ENCODE results near the gene ACSM3.

Gene ACSM3

DNA sequence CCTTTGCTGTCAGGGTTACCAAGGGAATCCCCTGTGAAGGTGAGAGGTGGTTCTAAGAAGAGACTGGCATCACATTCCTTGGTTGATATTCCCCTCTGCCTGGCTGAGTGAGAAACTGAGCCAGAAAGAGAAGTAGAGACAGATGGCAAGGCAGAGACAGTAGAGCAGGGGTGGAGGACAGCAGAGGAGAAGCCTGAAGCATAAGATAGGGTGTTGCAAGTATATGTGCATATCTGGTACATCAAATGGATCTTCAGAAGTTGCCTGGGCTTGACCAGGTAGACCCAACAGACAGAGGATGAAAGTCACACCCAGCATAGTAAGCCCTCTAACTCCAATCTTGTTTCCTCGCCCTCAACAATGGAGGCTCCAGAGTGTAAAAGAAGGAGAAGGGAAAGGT, 14.3 kb upstream of the ACSM3 start:
- Histone ChIP-seq H3K79me2 (ENCODE audit: control insufficient read depth, insufficient read depth, low read length, poor library complexity) (no peaks in the 10 kb centered on the region), H2BK5ac (ENCODE audit: low read depth, low read length, poor library complexity) (no peak overlapping the region), H4K12ac (ENCODE audit: low read depth, low read length) (no peak overlapping the region), H3K79me1 (ENCODE audit: low read length) (no peaks in the 10 kb centered on the region), H3K23ac (ENCODE audit: low read length) (no peak overlapping the region), H3K36me3 (ENCODE audit: control insufficient read depth in 1 of 2, insufficient read depth in 2 of 2, low read length in 2 of 2) (peaks cover 0 to 1% of the 10 kb centered on the region in 2 experiments), H3K18ac (ENCODE audit: low read length) (no peak overlapping the region), H2AK5ac (ENCODE audit: low read length) (no peak overlapping the region), H2BK120ac (ENCODE audit: insufficient read depth, low read length, poor library complexity) (no peak overlapping the region), H3K27me3 (ENCODE audit: insufficient read depth, low read length) (no peaks in the 10 kb centered on the region), H3K27ac (ENCODE audit: low read depth, low read length) (no peak overlapping the region), H3K9me3 (ENCODE audit: insufficient read depth, low read depth, low read length) (peaks cover 5% of the 10 kb centered on the region), H4K91ac (ENCODE audit: low read depth, low read length) (no peak overlapping the region), H2BK12ac (ENCODE audit: low read length) (no peak overlapping the region), H4K8ac (ENCODE audit: low read depth, low read length) (no peak overlapping the region), H3K4ac (ENCODE audit: low read depth, low read length) (no peak overlapping the region), H3K4me1 (ENCODE audit: control insufficient read depth in 1 of 2, insufficient read depth in 2 of 2, low read length in 2 of 2) (no peaks in the 10 kb centered on the region), H3K4me3 (ENCODE audit: low read depth, low read length) (no peak overlapping the region), H3K14ac (ENCODE audit: low read length) (no peak overlapping the region), H3K9ac (ENCODE audit: low read length) (no peak overlapping the region), H3K4me2 (ENCODE audit: low read length) (no peak overlapping the region), H2AFZ (ENCODE audit: insufficient read depth, low read length, poor library complexity) (no peak overlapping the region)
- no CpG with 5 or more reads among the region's 1 CpG for WGBS (ENCODE audit: extremely low coverage, insufficient coverage, insufficient read length)
- DNase-seq: no peak

DNA sequence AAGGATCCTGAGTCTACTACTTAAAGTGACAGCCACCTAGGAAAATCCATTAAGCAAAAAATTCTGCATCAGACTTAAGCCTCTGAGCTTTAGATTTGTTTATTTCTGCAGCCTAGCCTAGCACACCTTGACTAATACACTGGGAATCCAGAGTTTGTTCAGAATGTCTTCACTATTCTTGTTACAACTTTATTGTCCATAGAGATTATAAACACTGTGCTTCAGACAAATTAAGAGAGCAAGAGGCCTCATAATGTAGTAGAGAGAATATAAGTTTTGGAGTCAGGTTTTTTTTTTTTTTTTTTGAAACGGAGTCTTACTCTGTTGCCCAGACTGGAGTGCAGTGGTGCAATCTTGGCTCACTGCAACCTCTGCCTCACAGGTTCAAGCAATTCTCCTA, 13.3 kb upstream of the ACSM3 start:
- Histone ChIP-seq H3K9ac (ENCODE audit: low read length) (no peak overlapping the region), H2BK5ac (ENCODE audit: low read depth, low read length, poor library complexity) (no peak overlapping the region), H3K27me3 (ENCODE audit: insufficient read depth, low read length) (no peaks in the 10 kb centered on the region), H3K4me2 (ENCODE audit: low read length) (no peak overlapping the region), H4K8ac (ENCODE audit: low read depth, low read length) (no peak overlapping the region), H3K79me2 (ENCODE audit: control insufficient read depth, insufficient read depth, low read length, poor library complexity) (no peaks in the 10 kb centered on the region), H2BK12ac (ENCODE audit: low read length) (no peak overlapping the region), H3K79me1 (ENCODE audit: low read length) (no peaks in the 10 kb centered on the region), H2AK5ac (ENCODE audit: low read length) (no peak overlapping the region), H3K9me3 (ENCODE audit: insufficient read depth, low read depth, low read length) (peaks cover 5% of the 10 kb centered on the region), H3K14ac (ENCODE audit: low read length) (no peak overlapping the region), H3K4me1 (ENCODE audit: control insufficient read depth in 1 of 2, insufficient read depth in 2 of 2, low read length in 2 of 2) (no peaks in the 10 kb centered on the region), H4K91ac (ENCODE audit: low read depth, low read length) (no peak overlapping the region), H3K36me3 (ENCODE audit: control insufficient read depth in 1 of 2, insufficient read depth in 2 of 2, low read length in 2 of 2) (peaks cover 0 to 1% of the 10 kb centered on the region in 2 experiments), H3K27ac (ENCODE audit: low read depth, low read length) (no peak overlapping the region), H2AFZ (ENCODE audit: insufficient read depth, low read length, poor library complexity) (no peak overlapping the region), H3K23ac (ENCODE audit: low read length) (no peak overlapping the region), H4K12ac (ENCODE audit: low read depth, low read length) (no peak overlapping the region), H2BK120ac (ENCODE audit: insufficient read depth, low read length, poor library complexity) (no peak overlapping the region), H3K4ac (ENCODE audit: low read depth, low read length) (no peak overlapping the region), H3K18ac (ENCODE audit: low read length) (no peak overlapping the region), H3K4me3 (ENCODE audit: low read depth, low read length) (no peak overlapping the region)
- DNase-seq: no peak
- WGBS (ENCODE audit: extremely low coverage, insufficient coverage, insufficient read length): no CpG with 5 or more reads among the region's 1 CpG

DNA sequence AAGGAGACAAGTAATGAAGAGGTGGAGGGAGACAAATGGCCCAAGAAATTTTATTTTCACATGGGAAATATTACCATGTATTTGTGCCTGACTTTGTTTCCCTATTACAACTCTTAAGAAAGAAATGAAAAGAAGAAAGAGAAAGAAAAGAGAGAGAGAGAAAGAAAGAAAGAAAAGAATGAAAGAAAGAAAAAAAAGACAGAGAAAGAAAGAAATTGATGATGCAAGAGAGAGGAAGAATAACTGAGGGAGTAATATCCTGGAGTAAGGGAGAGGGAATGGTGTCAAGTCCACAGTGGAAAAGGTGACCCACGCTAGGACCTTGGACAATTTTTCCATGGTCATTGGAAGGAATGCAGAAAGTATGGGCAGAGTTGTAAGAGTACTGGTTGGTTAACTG, 10.1 kb upstream of the ACSM3 start:
- Histone ChIP-seq H3K9ac (ENCODE audit: low read length) (no peak overlapping the region), H4K91ac (ENCODE audit: low read depth, low read length) (no peak overlapping the region), H3K18ac (ENCODE audit: low read length) (no peak overlapping the region), H3K27me3 (ENCODE audit: insufficient read depth, low read length) (no peaks in the 10 kb centered on the region), H2AK5ac (ENCODE audit: low read length) (no peak overlapping the region), H2BK12ac (ENCODE audit: low read length) (no peak overlapping the region), H4K12ac (ENCODE audit: low read depth, low read length) (no peak overlapping the region), H3K79me2 (ENCODE audit: control insufficient read depth, insufficient read depth, low read length, poor library complexity) (no peaks in the 10 kb centered on the region), H3K4me1 (ENCODE audit: control insufficient read depth in 1 of 2, insufficient read depth in 2 of 2, low read length in 2 of 2) (no peaks in the 10 kb centered on the region), H3K14ac (ENCODE audit: low read length) (no peak overlapping the region), H2BK5ac (ENCODE audit: low read depth, low read length, poor library complexity) (no peak overlapping the region), H3K9me3 (ENCODE audit: insufficient read depth, low read depth, low read length) (no peaks in the 10 kb centered on the region), H3K4me2 (ENCODE audit: low read length) (no peak overlapping the region), H3K36me3 (ENCODE audit: control insufficient read depth in 1 of 2, insufficient read depth in 2 of 2, low read length in 2 of 2) (no peaks in the 10 kb centered on the region), H4K8ac (ENCODE audit: low read depth, low read length) (no peak overlapping the region), H3K27ac (ENCODE audit: low read depth, low read length) (no peak overlapping the region), H3K4me3 (ENCODE audit: low read depth, low read length) (no peak overlapping the region), H3K79me1 (ENCODE audit: low read length) (no peaks in the 10 kb centered on the region), H2BK120ac (ENCODE audit: insufficient read depth, low read length, poor library complexity) (no peak overlapping the region), H3K23ac (ENCODE audit: low read length) (no peak overlapping the region), H3K4ac (ENCODE audit: low read depth, low read length) (no peak overlapping the region), H2AFZ (ENCODE audit: insufficient read depth, low read length, poor library complexity) (no peak overlapping the region)
- no CpG with 5 or more reads among the region's 1 CpG for WGBS (ENCODE audit: extremely low coverage, insufficient coverage, insufficient read length)
- DNase-seq: no peak

DNA sequence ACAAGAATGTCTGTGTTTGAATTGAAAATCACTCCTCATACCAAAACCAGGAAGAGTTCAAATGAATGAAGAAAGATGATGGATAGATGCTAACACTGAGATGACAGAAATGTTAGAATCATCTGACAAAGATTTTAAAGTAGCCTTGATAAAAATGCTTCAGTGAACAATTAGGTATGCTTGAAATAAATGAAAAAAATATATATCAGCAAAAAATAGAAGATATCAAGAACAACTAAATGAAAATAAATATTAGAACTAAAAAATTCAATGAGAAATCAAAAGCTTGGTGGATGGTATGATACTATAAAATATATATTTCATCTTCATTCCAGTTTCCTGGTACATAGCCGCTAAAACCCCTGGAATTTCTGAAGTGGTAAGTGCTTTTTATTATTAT, 8.6 kb upstream of the ACSM3 start:
- Histone ChIP-seq H3K4me3 (ENCODE audit: low read depth, low read length) (no peak overlapping the region), H3K23ac (ENCODE audit: low read length) (no peak overlapping the region), H2AFZ (ENCODE audit: insufficient read depth, low read length, poor library complexity) (no peak overlapping the region), H3K4me2 (ENCODE audit: low read length) (no peak overlapping the region), H3K9me3 (ENCODE audit: insufficient read depth, low read depth, low read length) (no peaks in the 10 kb centered on the region), H4K8ac (ENCODE audit: low read depth, low read length) (no peak overlapping the region), H3K27ac (ENCODE audit: low read depth, low read length) (no peak overlapping the region), H3K79me1 (ENCODE audit: low read length) (no peaks in the 10 kb centered on the region), H3K14ac (ENCODE audit: low read length) (no peak overlapping the region), H3K79me2 (ENCODE audit: control insufficient read depth, insufficient read depth, low read length, poor library complexity) (no peaks in the 10 kb centered on the region), H2BK12ac (ENCODE audit: low read length) (no peak overlapping the region), H3K18ac (ENCODE audit: low read length) (no peak overlapping the region), H3K9ac (ENCODE audit: low read length) (no peak overlapping the region), H4K91ac (ENCODE audit: low read depth, low read length) (no peak overlapping the region), H2AK5ac (ENCODE audit: low read length) (no peak overlapping the region), H2BK5ac (ENCODE audit: low read depth, low read length, poor library complexity) (no peak overlapping the region), H3K4me1 (ENCODE audit: control insufficient read depth in 1 of 2, insufficient read depth in 2 of 2, low read length in 2 of 2) (no peaks in the 10 kb centered on the region), H4K12ac (ENCODE audit: low read depth, low read length) (no peak overlapping the region), H3K4ac (ENCODE audit: low read depth, low read length) (no peak overlapping the region), H3K27me3 (ENCODE audit: insufficient read depth, low read length) (no peaks in the 10 kb centered on the region), H3K36me3 (ENCODE audit: control insufficient read depth in 1 of 2, insufficient read depth in 2 of 2, low read length in 2 of 2) (no peaks in the 10 kb centered on the region), H2BK120ac (ENCODE audit: insufficient read depth, low read length, poor library complexity) (no peak overlapping the region)
- WGBS (ENCODE audit: extremely low coverage, insufficient coverage, insufficient read length): no CpG with 5 or more reads among the region's 1 CpG
- DNase-seq: no peak
